IPS-18a (cell line): Measurements from ENCODE around the gene SEMA4F.

Experiments used
- H3K27ac ChIP-seq: one replicate; pipeline ENCODE4 v1.5.1; 2013; ENCODE audit warnings: low read length
- H3K27me3 ChIP-seq: one replicate; pipeline ENCODE4 v1.6.1; 2013; ENCODE audit warnings: mild to moderate bottlenecking, low read length; ENCODE audit not compliant: control insufficient read depth, insufficient read depth
- H3K36me3 ChIP-seq: one replicate; pipeline ENCODE4 v1.6.1; 2013; ENCODE audit warnings: low read depth, low read length; ENCODE audit not compliant: control insufficient read depth
- H3K4me1 ChIP-seq: one replicate; pipeline ENCODE4 v1.6.1; 2013; ENCODE audit warnings: low read depth, low read length; ENCODE audit not compliant: control insufficient read depth
- H3K4me3 ChIP-seq: one replicate; pipeline ENCODE4 v1.5.1; 2013; ENCODE audit warnings: low read length
- H3K9ac ChIP-seq: one replicate; pipeline ENCODE4 v1.6.1; 2013; ENCODE audit warnings: mild to moderate bottlenecking, low read length, moderate library complexity
- H3K9me3 ChIP-seq: one replicate; pipeline ENCODE4 v1.6.1; 2013; ENCODE audit warnings: low read depth, low read length; ENCODE audit not compliant: control insufficient read depth

SEMA4F gene

DNA sequence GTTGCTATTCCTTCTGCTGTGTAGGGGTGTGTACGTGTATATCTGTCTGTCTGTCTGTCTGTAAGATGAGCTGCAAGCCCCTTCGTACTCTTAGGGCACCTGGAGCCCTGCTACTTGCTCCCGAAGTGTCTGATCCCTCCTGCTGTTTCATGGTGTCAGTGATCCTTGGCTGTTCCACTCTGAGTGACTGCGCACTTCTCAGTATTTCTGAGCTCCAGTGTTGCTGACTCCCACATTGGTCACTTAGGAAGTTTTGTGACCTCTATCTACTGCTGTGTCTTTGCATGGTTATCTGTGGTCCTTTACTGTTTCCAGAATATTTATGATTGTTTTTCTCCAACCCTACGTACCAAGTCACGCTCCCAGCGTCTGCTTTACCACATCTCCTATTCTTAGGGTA, 16.2 kb downstream of the SEMA4F start:
- H3K27ac ChIP-seq = no peak overlapping the region
- no peaks in the 10 kb centered on the region for H3K36me3 ChIP-seq
- H3K4me3 ChIP-seq = no peak overlapping the region
- no peaks in the 10 kb centered on the region for H3K4me1 ChIP-seq
- H3K9me3 ChIP-seq = no peaks in the 10 kb centered on the region
- H3K27me3 ChIP-seq = no peaks in the 10 kb centered on the region
- H3K9ac ChIP-seq = no peak overlapping the region

DNA sequence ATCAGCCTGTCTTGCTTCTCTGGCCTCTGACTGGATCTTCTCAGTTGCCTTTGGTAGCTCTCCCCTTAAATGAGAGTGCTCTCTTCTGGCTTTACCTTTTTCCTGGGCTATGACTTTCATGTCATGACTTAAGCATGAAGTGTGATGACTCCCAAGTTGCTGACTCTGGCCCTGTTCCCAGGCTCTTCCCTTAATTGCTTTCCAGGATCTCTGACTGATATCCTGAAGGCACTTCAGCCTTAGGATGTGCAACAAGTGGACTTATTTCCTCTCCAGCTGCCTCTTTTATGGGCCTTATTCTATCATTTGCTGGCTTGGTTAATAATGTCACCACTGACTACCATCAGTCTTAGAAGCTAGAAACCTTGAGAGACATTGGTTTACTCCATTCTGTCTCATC, 17.4 kb downstream of the SEMA4F start:
- Histone ChIP-seq H3K27me3 (no peaks in the 10 kb centered on the region), H3K27ac (no peak overlapping the region), H3K4me1 (no peaks in the 10 kb centered on the region), H3K36me3 (no peaks in the 10 kb centered on the region), H3K4me3 (no peak overlapping the region), H3K9ac (no peak overlapping the region), H3K9me3 (no peaks in the 10 kb centered on the region)

DNA sequence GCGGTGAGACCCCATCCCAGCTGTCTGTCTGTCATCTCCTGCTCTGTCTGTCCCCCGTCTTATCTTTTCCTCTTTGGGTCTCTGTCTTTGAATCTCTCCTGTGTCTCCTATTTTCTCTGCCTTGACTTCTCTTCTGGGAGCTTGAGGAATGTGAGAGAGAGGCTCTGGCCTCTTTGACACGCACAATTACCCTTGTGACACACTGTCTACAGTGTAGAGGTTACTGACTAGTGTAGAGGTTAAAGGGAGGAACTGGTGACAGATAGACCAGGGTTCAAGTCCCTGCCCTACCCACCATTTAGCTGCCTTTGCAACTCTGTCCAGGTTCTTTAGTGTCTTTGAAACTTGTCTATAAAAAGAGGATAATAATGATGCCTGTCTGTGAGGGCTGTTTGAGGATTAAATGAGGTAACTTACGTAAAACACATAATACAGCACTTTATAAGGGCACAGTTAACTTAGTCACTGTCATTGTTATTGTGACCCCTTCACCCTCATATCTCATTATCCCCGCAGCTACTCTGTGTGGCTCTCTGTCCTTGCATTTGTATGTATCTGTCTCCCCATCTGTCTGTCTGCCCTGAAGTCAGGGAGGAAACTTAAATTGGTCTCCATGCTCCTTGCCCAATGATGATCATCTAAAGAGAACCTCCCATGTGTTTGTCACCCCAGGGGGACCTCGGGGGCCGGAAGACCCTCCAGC, 19.9 kb downstream of the SEMA4F start:
- no peaks in the 10 kb centered on the region for H3K36me3 ChIP-seq
- H3K4me3 ChIP-seq = no peak overlapping the region
- no peaks in the 10 kb centered on the region for H3K27me3 ChIP-seq
- H3K9ac ChIP-seq = no peak overlapping the region
- H3K9me3 ChIP-seq = no peaks in the 10 kb centered on the region
- no peak overlapping the region for H3K27ac ChIP-seq
- H3K4me1 ChIP-seq = no peaks in the 10 kb centered on the region

DNA sequence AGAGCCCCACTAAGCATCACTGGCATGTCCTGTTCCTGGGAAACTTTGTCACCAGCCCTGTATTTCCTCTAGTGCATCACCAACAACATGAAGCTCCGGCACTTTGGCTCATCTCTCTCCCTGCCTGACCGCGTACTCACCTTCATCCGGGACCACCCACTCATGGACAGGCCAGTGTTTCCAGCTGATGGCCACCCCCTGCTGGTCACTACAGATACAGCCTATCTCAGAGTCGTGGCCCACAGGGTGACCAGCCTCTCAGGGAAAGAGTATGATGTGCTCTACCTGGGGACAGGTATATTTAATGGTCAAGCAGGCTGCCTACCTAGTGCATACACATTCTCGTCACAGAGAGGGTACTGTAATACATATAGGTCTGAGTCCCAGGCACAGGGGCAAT, 21.0 kb downstream of the SEMA4F start:
- H3K27ac ChIP-seq = no peak overlapping the region
- no peak overlapping the region for H3K9ac ChIP-seq
- no peaks in the 10 kb centered on the region for H3K36me3 ChIP-seq
- no peaks in the 10 kb centered on the region for H3K4me1 ChIP-seq
- no peak overlapping the region for H3K4me3 ChIP-seq
- no peaks in the 10 kb centered on the region for H3K27me3 ChIP-seq
- H3K9me3 ChIP-seq = no peaks in the 10 kb centered on the region

DNA sequence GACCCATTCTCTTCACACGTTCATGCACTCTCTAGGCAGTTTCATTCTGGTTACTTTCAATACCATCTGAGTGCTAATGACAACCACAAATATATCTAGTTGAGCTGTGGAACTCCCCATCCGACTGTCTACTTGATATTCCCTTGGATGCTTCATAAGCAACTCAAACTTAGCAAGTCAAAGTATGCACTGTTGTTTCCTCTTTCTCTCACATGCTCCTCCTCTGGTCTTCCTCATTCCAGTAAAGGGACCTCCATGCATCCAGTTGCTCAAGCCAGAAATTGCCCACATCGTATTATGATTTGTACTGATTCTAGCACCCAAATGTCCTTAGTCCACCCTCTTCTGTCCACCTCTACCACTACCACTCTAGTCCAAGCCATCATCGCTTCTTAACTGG, 22.3 kb downstream of the SEMA4F start:
- H3K4me3 ChIP-seq = no peak overlapping the region
- H3K9ac ChIP-seq = no peak overlapping the region
- H3K36me3 ChIP-seq = no peaks in the 10 kb centered on the region
- H3K9me3 ChIP-seq = no peaks in the 10 kb centered on the region
- H3K27ac ChIP-seq = no peak overlapping the region
- H3K27me3 ChIP-seq = no peaks in the 10 kb centered on the region
- H3K4me1 ChIP-seq = no peaks in the 10 kb centered on the region

DNA sequence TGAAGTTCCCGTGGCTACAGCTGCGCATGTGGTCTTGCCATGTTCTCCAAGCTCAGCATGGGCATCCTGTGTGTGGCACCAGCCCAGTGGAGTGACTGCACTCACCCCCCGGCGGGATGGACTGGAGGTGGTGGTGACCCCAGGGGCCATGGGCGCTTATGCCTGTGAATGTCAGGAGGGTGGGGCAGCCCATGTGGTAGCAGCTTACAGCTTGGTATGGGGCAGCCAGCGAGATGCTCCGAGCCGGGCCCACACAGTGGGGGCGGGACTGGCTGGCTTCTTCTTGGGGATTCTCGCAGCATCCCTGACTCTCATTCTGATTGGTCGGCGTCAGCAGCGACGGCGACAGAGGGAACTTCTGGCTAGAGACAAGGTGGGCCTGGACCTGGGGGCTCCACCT, 25.6 kb downstream of the SEMA4F start:
- Histone ChIP-seq H3K9me3 (no peaks in the 10 kb centered on the region), H3K9ac (no peak overlapping the region), H3K4me3 (no peak overlapping the region), H3K27ac (no peak overlapping the region), H3K4me1 (no peaks in the 10 kb centered on the region), H3K27me3 (no peaks in the 10 kb centered on the region), H3K36me3 (no peaks in the 10 kb centered on the region)

DNA sequence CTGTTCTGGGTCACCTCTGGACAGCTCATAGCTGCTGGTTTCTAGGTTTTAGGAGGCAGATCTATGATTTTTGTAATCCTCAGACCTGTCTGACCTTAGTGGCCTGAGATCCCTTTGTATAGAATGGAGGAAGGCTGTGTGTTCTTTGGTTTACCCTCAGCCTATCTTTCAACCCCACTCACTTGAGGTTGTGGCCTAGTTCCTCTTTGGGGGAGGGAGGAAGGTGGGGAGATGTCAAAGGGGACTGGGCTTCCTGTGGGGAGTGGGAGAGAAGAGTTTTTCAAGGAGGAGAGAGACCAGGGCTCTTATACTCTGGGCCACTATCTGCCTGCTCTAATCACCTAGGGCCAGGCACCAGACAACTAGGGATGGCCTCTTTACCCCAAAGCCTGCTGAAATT, 28.5 kb downstream of the SEMA4F start:
- no peaks in the 10 kb centered on the region for H3K9me3 ChIP-seq
- no peak overlapping the region for H3K4me3 ChIP-seq
- no peak overlapping the region for H3K27ac ChIP-seq
- H3K9ac ChIP-seq = no peak overlapping the region
- H3K27me3 ChIP-seq = no peaks in the 10 kb centered on the region
- no peaks in the 10 kb centered on the region for H3K4me1 ChIP-seq
- no peaks in the 10 kb centered on the region for H3K36me3 ChIP-seq

DNA sequence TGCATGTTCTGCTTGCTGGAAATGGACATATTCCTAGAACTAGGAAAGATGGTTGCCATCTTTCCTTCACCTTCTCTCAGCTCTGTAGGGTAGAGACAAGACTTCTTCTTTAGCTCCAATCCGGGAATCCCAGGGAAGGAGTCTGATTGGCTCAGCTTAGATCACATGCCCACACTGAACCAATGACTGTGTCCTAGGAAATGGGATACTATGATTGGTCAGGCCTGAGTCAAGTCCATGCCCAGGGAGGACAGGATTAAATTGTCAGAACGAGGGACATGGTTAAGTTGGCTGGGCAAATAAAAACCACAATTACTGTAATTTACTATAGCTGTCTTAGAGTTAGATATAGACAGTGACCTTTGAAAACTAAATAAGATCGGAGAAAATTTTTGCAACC, 31.4 kb downstream of the SEMA4F start:
- Histone ChIP-seq H3K4me1 (no peaks in the 10 kb centered on the region), H3K9ac (no peak overlapping the region), H3K27ac (no peak overlapping the region), H3K4me3 (no peak overlapping the region), H3K9me3 (no peaks in the 10 kb centered on the region), H3K36me3 (no peaks in the 10 kb centered on the region), H3K27me3 (no peaks in the 10 kb centered on the region)

DNA sequence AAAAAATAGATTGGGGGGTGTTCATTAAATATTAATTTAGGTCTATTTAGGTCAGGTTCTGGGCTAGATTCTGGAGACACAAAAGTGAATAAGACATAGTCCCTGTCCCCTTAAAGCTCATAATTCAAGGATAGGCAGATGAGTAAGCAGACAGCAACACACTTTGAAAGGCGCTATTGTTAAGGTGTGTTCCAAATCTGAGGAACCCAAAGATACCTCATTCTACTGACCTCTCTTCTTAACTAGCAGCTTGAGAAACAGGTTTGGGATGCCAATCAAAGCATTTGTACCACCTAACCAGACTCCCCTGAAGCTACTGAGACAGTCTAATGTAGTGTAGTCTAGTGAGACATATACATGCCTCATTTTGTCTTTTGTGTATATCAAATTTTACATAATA, 34.8 kb downstream of the SEMA4F start:
- Histone ChIP-seq H3K4me1 (no peaks in the 10 kb centered on the region), H3K36me3 (no peaks in the 10 kb centered on the region)

DNA sequence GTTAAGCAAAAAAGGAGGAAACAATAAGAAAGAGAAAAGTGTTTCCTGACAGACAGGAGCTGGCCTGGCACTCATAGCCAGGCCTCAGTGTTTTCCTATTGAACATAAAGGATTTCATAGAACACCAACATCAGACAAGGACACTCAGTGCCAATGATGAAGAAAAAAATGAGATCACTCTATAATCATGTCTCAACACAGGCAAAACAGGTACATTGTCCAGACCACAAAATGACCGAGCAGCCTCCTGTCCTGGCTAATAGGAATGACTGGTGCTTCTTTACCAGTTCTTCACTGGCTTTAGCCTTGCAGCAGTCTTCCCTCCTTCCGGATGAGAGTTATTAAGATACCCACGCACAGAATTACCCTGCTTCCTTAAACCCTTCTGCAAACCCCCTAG, 35.6 kb downstream of the SEMA4F start:
- Histone ChIP-seq H3K4me3 (no peak overlapping the region), H3K36me3 (no peaks in the 10 kb centered on the region), H3K4me1 (no peaks in the 10 kb centered on the region), H3K9ac (no peak overlapping the region), H3K9me3 (no peaks in the 10 kb centered on the region), H3K27ac (no peak overlapping the region), H3K27me3 (no peaks in the 10 kb centered on the region)

More for the DNA sequence above, 34.8 kb downstream of the SEMA4F start:
- H3K27me3 ChIP-seq = no peaks in the 10 kb centered on the region
- H3K4me3 ChIP-seq = no peak overlapping the region
- no peak overlapping the region for H3K9ac ChIP-seq
- no peak overlapping the region for H3K27ac ChIP-seq
- no peaks in the 10 kb centered on the region for H3K9me3 ChIP-seq

DNA sequence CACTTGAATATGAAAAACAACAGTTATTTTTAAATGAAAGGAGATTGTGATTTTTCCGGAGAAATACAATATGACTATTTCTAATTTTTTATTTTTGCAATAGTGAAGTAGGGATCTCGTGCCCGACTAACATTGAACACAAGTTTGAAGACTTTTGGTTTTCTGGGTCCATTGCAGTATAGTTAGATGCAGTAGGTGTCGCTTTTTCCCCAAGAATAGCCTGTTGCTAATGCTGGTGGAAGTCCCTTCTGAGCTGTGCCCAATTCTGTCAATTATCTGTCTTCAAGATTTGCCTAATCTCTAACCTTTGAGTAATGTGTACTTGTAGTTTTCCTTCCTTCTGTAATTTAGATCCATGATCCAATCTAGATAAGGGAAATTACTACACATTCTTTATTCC, 36.5 kb downstream of the SEMA4F start:
- no peak overlapping the region for H3K27ac ChIP-seq
- H3K9ac ChIP-seq = no peak overlapping the region
- no peaks in the 10 kb centered on the region for H3K9me3 ChIP-seq
- no peaks in the 10 kb centered on the region for H3K36me3 ChIP-seq
- H3K27me3 ChIP-seq = no peaks in the 10 kb centered on the region
- no peak overlapping the region for H3K4me3 ChIP-seq
- no peaks in the 10 kb centered on the region for H3K4me1 ChIP-seq

DNA sequence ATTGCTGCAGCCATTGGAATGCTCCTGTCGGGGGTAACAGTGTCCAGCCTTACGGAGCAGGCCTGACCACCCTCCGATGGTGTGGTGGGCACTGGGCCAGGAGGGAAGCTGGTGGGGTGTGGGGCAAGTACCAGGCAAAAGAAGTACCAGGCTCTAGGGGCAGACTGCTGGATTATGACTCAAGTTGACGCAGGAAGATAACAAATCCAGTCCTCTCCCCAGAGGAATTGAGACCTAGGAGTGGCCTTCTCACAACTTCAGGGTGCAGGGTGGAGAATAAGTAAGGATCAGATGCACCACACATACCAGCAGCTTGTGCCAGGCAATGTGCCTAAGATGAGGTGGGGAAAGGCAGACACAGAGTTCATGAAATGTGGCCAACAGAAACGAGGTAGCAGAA, 37.9 kb downstream of the SEMA4F start:
- H3K27me3 ChIP-seq = no peaks in the 10 kb centered on the region
- H3K9me3 ChIP-seq = no peaks in the 10 kb centered on the region
- H3K27ac ChIP-seq = no peak overlapping the region
- H3K4me3 ChIP-seq = no peak overlapping the region
- H3K4me1 ChIP-seq = no peaks in the 10 kb centered on the region
- H3K9ac ChIP-seq = no peak overlapping the region
- H3K36me3 ChIP-seq = no peaks in the 10 kb centered on the region
